ENCODE results near the gene CCSER1. TPM values are rescaled to one million over a fixed set of nuclear protein-coding genes. Genes with fewer than 3 reads are reported as not detected.

The CCSER1 gene
- total and polyA plus RNA-seq, 2 experiments from 2014 or later = 2.9 to 3.4 TPM

DNA sequence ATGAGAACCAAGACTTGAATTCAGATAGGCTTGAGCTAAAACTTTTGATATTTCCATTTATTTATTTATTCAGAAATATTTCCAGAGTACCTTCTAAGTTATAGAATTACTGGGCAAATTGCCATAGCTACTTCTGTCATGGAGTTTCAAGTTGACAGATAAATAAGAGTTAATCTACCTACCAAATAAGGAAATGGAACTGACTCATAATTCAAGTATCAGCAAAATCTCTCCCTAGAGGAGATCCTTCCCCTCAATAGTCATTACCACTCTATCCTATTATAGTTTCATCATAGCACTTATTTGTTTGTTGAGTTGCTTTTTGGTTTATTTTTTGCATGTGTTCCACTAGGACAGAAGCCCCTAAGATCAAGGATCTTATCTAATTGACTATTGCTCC, 48.8 kb upstream of the CCSER1 start:
- H3K36me3 Mint-ChIP-seq (ENCODE audit: low read depth) = no peaks in the 10 kb centered on the region
- H3K79me2 ChIP-seq (replicated peaks; ENCODE audit: insufficient read depth) = no peaks in the 10 kb centered on the region
- no peaks in the 10 kb centered on the region for H3K27me3 ChIP-seq (ENCODE audit: insufficient read depth)
- H3K9me3 Mint-ChIP-seq = no peaks in the 10 kb centered on the region
- no peaks in the 10 kb centered on the region for H3K27me3 Mint-ChIP-seq (ENCODE audit: insufficient read depth, low read depth, poor library complexity)
- H2AFZ ChIP-seq = no peak overlapping the region
- H3K27ac ChIP-seq (ENCODE audit: low read depth) = no peak overlapping the region
- H3K36me3 ChIP-seq (ENCODE audit: insufficient read depth) = no peaks in the 10 kb centered on the region
- H4K20me1 ChIP-seq (replicated peaks; ENCODE audit: insufficient read depth) = no peaks in the 10 kb centered on the region
- TF ChIP-seq POLR2AphosphoS5 (IDR thresholded peaks at IDR 0.05; ENCODE audit: low read depth) (no peak), JUNB (IDR thresholded peaks at IDR 0.05; ENCODE audit: unreplicated experiment) (no peak), ZNF331 (CRISPR knock-in tag; IDR thresholded peaks at IDR 0.05; ENCODE audit: low read depth) (no peak), NANOG (IDR thresholded peaks at IDR 0.05; ENCODE audit: borderline replicate concordance) (no peak), ZNF462 (CRISPR knock-in tag; IDR thresholded peaks at IDR 0.05) (no peak), ETS1 (IDR thresholded peaks at IDR 0.05) (no peak), CREB1 (CRISPR knock-in tag; IDR thresholded peaks at IDR 0.05; ENCODE audit: low read depth) (no peak), EZH2 (IDR thresholded peaks at IDR 0.05; ENCODE audit: low read depth, unreplicated experiment) (no peak), STAT1 (IDR thresholded peaks at IDR 0.05; ENCODE audit: unreplicated experiment) (no peak), ZNF114 (CRISPR knock-in tag; IDR thresholded peaks at IDR 0.05) (no peak), EZH2phosphoT487 (IDR thresholded peaks at IDR 0.05; ENCODE audit: unreplicated experiment) (no peak)
- TF ChIP-seq, protein P1, sequence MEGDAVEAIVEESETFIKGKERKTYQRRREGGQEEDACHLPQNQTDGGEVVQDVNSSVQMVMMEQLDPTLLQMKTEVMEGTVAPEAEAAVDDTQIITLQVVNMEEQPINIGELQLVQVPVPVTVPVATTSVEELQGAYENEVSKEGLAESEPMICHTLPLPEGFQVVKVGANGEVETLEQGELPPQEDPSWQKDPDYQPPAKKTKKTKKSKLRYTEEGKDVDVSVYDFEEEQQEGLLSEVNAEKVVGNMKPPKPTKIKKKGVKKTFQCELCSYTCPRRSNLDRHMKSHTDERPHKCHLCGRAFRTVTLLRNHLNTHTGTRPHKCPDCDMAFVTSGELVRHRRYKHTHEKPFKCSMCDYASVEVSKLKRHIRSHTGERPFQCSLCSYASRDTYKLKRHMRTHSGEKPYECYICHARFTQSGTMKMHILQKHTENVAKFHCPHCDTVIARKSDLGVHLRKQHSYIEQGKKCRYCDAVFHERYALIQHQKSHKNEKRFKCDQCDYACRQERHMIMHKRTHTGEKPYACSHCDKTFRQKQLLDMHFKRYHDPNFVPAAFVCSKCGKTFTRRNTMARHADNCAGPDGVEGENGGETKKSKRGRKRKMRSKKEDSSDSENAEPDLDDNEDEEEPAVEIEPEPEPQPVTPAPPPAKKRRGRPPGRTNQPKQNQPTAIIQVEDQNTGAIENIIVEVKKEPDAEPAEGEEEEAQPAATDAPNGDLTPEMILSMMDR (conservative IDR thresholded peaks at IDR 0.05; ENCODE audit: low read depth in 2 of 2) = no peak
- TF ChIP-seq, protein P2, sequence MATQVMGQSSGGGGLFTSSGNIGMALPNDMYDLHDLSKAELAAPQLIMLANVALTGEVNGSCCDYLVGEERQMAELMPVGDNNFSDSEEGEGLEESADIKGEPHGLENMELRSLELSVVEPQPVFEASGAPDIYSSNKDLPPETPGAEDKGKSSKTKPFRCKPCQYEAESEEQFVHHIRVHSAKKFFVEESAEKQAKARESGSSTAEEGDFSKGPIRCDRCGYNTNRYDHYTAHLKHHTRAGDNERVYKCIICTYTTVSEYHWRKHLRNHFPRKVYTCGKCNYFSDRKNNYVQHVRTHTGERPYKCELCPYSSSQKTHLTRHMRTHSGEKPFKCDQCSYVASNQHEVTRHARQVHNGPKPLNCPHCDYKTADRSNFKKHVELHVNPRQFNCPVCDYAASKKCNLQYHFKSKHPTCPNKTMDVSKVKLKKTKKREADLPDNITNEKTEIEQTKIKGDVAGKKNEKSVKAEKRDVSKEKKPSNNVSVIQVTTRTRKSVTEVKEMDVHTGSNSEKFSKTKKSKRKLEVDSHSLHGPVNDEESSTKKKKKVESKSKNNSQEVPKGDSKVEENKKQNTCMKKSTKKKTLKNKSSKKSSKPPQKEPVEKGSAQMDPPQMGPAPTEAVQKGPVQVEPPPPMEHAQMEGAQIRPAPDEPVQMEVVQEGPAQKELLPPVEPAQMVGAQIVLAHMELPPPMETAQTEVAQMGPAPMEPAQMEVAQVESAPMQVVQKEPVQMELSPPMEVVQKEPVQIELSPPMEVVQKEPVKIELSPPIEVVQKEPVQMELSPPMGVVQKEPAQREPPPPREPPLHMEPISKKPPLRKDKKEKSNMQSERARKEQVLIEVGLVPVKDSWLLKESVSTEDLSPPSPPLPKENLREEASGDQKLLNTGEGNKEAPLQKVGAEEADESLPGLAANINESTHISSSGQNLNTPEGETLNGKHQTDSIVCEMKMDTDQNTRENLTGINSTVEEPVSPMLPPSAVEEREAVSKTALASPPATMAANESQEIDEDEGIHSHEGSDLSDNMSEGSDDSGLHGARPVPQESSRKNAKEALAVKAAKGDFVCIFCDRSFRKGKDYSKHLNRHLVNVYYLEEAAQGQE (IDR thresholded peaks at IDR 0.05; ENCODE audit: unreplicated experiment) = no peak
- peaks cover 22% of the 10 kb centered on the region for H3K4me1 Mint-ChIP-seq
- no peaks in the 10 kb centered on the region for H3F3A ChIP-seq (replicated peaks; ENCODE audit: low read depth)
- ATAC-seq = no peak
- no peaks in the 10 kb centered on the region for H3K9me2 ChIP-seq (ENCODE audit: insufficient read depth)
- no peak overlapping the region for H3K27ac Mint-ChIP-seq
- H3K4me3 Mint-ChIP-seq = no peak overlapping the region
- peaks cover 11% of the 10 kb centered on the region; the same call in 1 of the 2 replicates for H3K4me1 ChIP-seq (ENCODE audit: insufficient read depth)
- no peak overlapping the region for H3K4me3 ChIP-seq
- H3K4me2 ChIP-seq = no peak overlapping the region
- DNase-seq (ENCODE audit: low spot score) = no peak
